ENCODE data around the gene HSPA1B. TPM values are rescaled to one million over a fixed set of nuclear protein-coding genes. Genes with fewer than 3 reads are reported as not detected.

Gene HSPA1B
- polyA plus RNA-seq, 3 donors = 119 to 167 (median 142) TPM

DNA sequence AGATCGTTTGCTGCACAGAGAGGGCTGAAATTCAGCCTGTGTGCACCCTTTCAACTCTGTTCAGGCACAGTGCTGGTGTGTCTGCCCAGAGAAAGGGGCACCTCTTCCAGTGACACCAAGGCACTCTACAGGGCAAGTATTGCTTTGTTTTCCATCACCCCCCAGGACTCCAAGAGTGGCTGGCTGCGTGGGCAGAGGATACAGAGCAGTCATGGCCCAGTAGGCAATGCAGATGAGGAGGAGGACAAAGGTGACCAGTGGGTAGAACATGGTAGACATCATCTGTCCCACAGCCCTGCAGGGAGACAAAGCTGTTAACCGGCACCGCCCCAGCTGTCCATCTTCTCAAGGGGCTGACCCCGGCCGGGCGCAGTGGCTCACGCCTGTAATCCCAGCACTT, 41.8 kb downstream of the HSPA1B start:
- DNase-seq (ENCODE audit: extremely low read depth in 1 of 11, low read depth in 9 of 11, low spot score in 4 of 11) = no peak

DNA sequence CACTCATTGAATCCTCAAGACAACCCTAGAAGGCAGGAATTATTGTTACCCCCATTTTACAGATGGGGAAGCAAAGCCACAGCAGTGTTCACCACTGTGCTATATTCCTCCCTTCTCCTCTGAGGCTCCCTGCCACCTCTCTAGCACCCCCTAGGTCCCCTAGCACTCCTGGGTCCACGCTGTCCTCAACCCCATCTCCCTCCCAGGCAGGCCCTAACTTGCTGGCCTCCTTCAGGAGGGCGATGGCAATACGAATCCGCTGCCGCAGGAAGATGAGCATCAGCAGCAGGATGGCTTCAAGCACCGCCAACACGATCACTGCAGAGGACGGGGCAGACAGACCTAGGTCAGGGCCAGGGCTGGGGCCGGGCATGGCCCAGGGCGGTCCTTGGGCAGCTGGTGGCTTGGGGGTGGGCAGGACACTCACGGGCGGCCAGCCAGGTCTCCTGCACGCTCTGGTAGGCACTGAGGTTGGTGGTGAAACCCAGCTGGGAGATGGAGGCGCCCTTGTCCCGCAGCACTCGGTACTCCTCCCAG, 42.9 kb downstream of the HSPA1B start:
- DNase-seq (ENCODE audit: extremely low read depth in 1 of 11, low read depth in 9 of 11, low spot score in 4 of 11) = no peak

- DNase-seq (ENCODE audit: extremely low read depth in 1 of 11, low read depth in 9 of 11, low spot score in 4 of 11) = no peak
Measured at GRCh38 chr6:31871046-31871659, 43.6 kb downstream of the HSPA1B start.

- DNase-seq (ENCODE audit: extremely low read depth in 1 of 11, low read depth in 9 of 11, low spot score in 4 of 11) = no peak
Measured at GRCh38 chr6:31874084-31874670, 46.6 kb downstream of the HSPA1B start.

- DNase-seq (ENCODE audit: extremely low read depth in 1 of 11, low read depth in 9 of 11, low spot score in 4 of 11) = no peak
Measured at GRCh38 chr6:31874836-31875572, 47.5 kb downstream of the HSPA1B start.

DNA sequence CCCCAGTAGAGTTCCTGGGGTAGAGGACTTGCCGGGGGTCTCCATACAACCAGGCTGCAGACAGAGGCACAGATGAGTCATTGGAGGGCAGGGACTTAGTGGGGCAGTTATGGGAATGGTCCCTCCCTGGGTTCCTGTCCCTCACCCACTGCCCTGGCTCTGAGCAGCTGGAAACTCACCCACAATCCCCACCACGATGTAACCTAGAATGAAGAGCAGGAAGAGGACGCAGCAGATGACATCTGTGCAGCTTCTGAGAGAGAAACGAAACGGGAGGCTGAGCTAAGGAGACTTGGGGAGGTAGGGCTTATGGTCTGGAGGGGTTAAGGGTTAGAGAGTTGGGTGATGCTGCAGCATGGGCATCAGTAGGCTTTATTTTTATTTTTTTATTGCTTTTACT, 48.3 kb downstream of the HSPA1B start:
- no peak for DNase-seq (ENCODE audit: extremely low read depth in 1 of 11, low read depth in 9 of 11, low spot score in 4 of 11)

DNA sequence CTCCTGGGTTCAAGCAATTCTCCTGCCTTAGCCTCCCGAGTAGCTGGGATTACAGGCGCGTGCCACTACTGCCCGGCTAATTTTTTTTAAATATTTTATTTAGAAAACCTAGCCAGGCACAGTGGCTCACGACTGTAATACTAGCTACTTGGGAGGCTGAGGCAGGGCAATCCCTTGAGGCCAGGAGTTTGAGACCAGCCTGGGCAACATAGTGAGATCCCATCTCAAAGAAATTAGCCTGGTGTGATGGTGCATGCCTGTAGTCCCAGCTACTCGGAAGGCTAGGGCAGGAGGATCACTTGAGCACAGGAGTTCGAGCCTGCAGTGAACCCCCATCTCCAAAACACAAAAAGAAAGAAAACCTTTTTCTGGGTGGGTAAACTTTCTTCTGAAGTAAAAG, 48.8 kb downstream of the HSPA1B start:
- no peak for DNase-seq (ENCODE audit: extremely low read depth in 1 of 11, low read depth in 9 of 11, low spot score in 4 of 11)

GRCh38 chr6:31877125-31877650, 49.6 kb downstream of the HSPA1B start:
- DNase-seq (ENCODE audit: extremely low read depth in 1 of 11, low read depth in 9 of 11, low spot score in 4 of 11) = no peak

DNA sequence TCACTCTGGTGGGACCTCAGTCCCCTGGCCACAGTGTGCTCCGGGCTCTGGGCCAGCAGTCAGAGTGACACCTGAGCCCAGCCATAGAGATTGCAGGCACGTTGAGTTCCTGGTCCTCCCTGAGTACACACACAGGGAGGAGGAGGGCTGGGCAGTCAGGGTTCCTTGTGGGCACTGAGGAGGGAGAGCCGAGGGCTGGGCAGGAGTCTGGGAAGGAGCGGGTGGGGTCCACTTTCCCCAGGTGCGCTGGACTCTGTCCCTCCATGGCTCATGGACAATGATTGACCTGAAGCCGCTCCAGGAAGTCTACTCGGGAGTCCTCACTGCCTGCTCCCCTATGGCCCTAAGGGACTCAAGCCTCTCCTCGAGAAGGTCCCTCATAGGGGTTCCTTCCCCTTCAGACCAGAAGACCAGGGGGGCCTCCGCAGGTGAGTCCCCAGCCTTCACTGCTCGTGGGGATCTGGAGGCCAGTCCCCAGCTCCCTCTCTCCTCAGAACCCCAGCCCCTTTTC, 50.2 kb downstream of the HSPA1B start:
- no peak for DNase-seq (ENCODE audit: extremely low read depth in 1 of 11, low read depth in 9 of 11, low spot score in 4 of 11)

DNA sequence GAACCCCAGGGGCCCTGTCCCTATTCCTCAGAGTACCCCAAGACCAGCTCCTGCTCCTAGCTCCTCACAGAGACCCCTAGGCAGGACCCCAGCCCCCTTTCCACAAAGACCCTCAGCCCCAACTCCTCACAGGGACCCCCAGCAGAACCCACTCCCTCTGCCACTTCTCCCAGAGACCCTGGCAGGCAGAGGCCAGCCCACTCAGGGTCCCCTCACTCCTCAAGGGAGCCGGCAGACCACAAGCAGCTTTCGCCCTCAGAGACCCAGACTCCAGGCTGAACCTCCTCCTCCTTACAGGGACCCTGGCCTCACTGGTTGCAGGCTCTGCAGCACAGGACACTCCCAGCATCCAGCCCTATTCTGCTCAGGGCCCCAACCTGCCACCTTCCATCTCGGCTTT, 50.7 kb downstream of the HSPA1B start:
- no peak for DNase-seq (ENCODE audit: extremely low read depth in 1 of 11, low read depth in 9 of 11, low spot score in 4 of 11)

DNA sequence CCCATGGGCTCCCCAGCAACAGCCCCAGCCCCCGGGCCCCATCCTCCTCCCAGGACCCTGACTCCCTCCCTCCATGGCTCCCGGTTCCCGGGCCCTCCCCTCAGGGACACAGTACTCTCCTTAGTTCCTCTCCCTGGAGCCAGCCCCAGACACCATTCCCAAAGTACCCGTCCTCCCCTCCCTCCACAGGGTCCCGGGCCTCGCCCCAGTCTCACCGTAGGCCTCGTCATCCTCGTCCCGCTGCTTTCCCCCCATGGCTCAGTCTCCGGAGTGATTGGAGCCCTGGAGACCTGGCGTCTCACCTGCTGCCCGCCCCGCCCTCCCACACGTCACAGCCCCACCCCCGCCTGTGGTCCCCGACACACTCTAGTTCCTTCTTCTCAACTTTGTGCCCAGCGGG, 51.2 kb downstream of the HSPA1B start, which contains the start of gene SLC44A4:
SLC44A4 (minus strand) TSS at position 272 of the 400 bp plus-strand sequence; CDS start at position 255, 17 bp downstream.
- no peak for DNase-seq (ENCODE audit: extremely low read depth in 1 of 11, low read depth in 9 of 11, low spot score in 4 of 11)

GRCh38 chr6:31879143-31879542, 51.6 kb downstream of the HSPA1B start:
- DNase-seq (ENCODE audit: extremely low read depth in 1 of 11, low read depth in 9 of 11, low spot score in 4 of 11) = no peak

Other genes with a start within 250 kb of the HSPA1B start
- 1 to 10 TPM in 2 of 3 donors, under 1 TPM in 1; 0.53 to 2.3 (median 2.2) TPM for gene LTB, start 245.3 kb upstream of the HSPA1B start, polyA plus RNA-seq (ENCODE audit: insufficient read length in 3 of 3)
- 1 to 10 TPM; 4.4 to 6.5 (median 6.3) TPM for gene LST1, start 241.5 kb upstream of the HSPA1B start, polyA plus RNA-seq (ENCODE audit: insufficient read length in 3 of 3)
- gene NCR3, start 234.7 kb upstream of the HSPA1B start, polyA plus RNA-seq (ENCODE audit: insufficient read length in 3 of 3) = under 1 TPM in 2 of 3 donors, not detected in 1; 0.19 TPM
- gene AIF1, start 212.5 kb upstream of the HSPA1B start, polyA plus RNA-seq (ENCODE audit: insufficient read length in 3 of 3) = 10 to 100 TPM; 63.3 to 80.6 (median 78.2) TPM
- gene PRRC2A, start 207.0 kb upstream of the HSPA1B start, polyA plus RNA-seq (ENCODE audit: insufficient read length in 3 of 3) = 100 to 1,000 TPM; 161 to 211 (median 207) TPM
- gene BAG6, start 175.1 kb upstream of the HSPA1B start, polyA plus RNA-seq (ENCODE audit: insufficient read length in 3 of 3) = 100 to 1,000 TPM; 243 to 263 (median 257) TPM
- 100 to 1,000 TPM; 105 to 114 (median 110) TPM for gene APOM, start 171.8 kb upstream of the HSPA1B start, polyA plus RNA-seq (ENCODE audit: insufficient read length in 3 of 3)
- 10 to 100 TPM; 17.3 to 22.9 (median 18.4) TPM for gene C6orf47, start 167.0 kb upstream of the HSPA1B start, polyA plus RNA-seq (ENCODE audit: insufficient read length in 3 of 3)
- 10 to 100 TPM; 28.1 to 33.1 (median 29.9) TPM for gene GPANK1, start 162.7 kb upstream of the HSPA1B start, polyA plus RNA-seq (ENCODE audit: insufficient read length in 3 of 3)
- gene CSNK2B, start 161.7 kb upstream of the HSPA1B start, polyA plus RNA-seq (ENCODE audit: insufficient read length in 3 of 3) = 100 to 1,000 TPM; 232 to 252 (median 246) TPM
- 10 to 100 TPM; 22.8 to 30.6 (median 25.3) TPM for gene LY6G5B, start 157.8 kb upstream of the HSPA1B start, polyA plus RNA-seq (ENCODE audit: insufficient read length in 3 of 3)
- 1 to 10 TPM; 2.4 to 3.5 (median 3.4) TPM for gene LY6G5C, start 146.7 kb upstream of the HSPA1B start, polyA plus RNA-seq (ENCODE audit: insufficient read length in 3 of 3)
- gene ABHD16A, start 124.4 kb upstream of the HSPA1B start, polyA plus RNA-seq (ENCODE audit: insufficient read length in 3 of 3) = 10 to 100 TPM; 52.4 to 70.9 (median 61.6) TPM
- gene LY6G6F, start 120.9 kb upstream of the HSPA1B start, polyA plus RNA-seq (ENCODE audit: insufficient read length in 3 of 3) = 1 to 10 TPM in 1 of 3 donors, under 1 TPM in 2; 0.44 to 1.2 (median 0.73) TPM
- gene LY6G6D, start 112.4 kb upstream of the HSPA1B start, polyA plus RNA-seq (ENCODE audit: insufficient read length in 3 of 3) = under 1 TPM in 1 of 3 donors, not detected in 2; 0.20 TPM
- under 1 TPM in 2 of 3 donors, not detected in 1; 0.26 to 0.41 TPM for gene LY6G6C, start 106.0 kb upstream of the HSPA1B start, polyA plus RNA-seq (ENCODE audit: insufficient read length in 3 of 3)
- 1 to 10 TPM; 1.6 TPM for gene MPIG6B, start 104.4 kb upstream of the HSPA1B start, polyA plus RNA-seq (ENCODE audit: insufficient read length in 3 of 3)
- 100 to 1,000 TPM; 152 to 237 (median 188) TPM for gene DDAH2, start 98.4 kb upstream of the HSPA1B start, polyA plus RNA-seq (ENCODE audit: insufficient read length in 3 of 3)
- gene CLIC1, start 91.2 kb upstream of the HSPA1B start, polyA plus RNA-seq (ENCODE audit: insufficient read length in 3 of 3) = 100 to 1,000 TPM; 268 to 296 (median 292) TPM
- gene MSH5, start 87.7 kb upstream of the HSPA1B start, polyA plus RNA-seq (ENCODE audit: insufficient read length in 3 of 3) = 10 to 100 TPM; 21.4 to 59.0 (median 22.1) TPM
- 10 to 100 TPM in 2 of 3 donors, 1 to 10 TPM in 1; 6.8 to 17.2 (median 10.0) TPM for gene SAPCD1, start 65.1 kb upstream of the HSPA1B start, polyA plus RNA-seq (ENCODE audit: insufficient read length in 3 of 3)
- 10 to 100 TPM in 1 of 3 donors, 1 to 10 TPM in 2; 7.3 to 13.9 (median 8.5) TPM for gene VWA7, start 50.4 kb upstream of the HSPA1B start, polyA plus RNA-seq (ENCODE audit: insufficient read length in 3 of 3)
- 10 to 100 TPM; 58.7 to 72.2 (median 61.2) TPM for gene VARS1, start 32.0 kb upstream of the HSPA1B start, polyA plus RNA-seq (ENCODE audit: insufficient read length in 3 of 3)
- 10 to 100 TPM; 72.1 to 90.4 (median 82.4) TPM for gene LSM2, start 20.8 kb upstream of the HSPA1B start, polyA plus RNA-seq (ENCODE audit: insufficient read length in 3 of 3)
- gene HSPA1L, start 12.5 kb upstream of the HSPA1B start, polyA plus RNA-seq (ENCODE audit: insufficient read length in 3 of 3) = 1 to 10 TPM; 3.3 to 5.0 (median 4.0) TPM
- 100 to 1,000 TPM in 2 of 3 donors, 10 to 100 TPM in 1; 84.4 to 121 (median 116) TPM for gene HSPA1A, start 12.2 kb upstream of the HSPA1B start, polyA plus RNA-seq (ENCODE audit: insufficient read length in 3 of 3)
- gene NEU1, start 35.1 kb downstream of the HSPA1B start, polyA plus RNA-seq (ENCODE audit: insufficient read length in 3 of 3) = 10 to 100 TPM; 74.6 to 79.3 (median 78.1) TPM
- 10 to 100 TPM; 40.7 to 82.8 (median 51.9) TPM for gene SLC44A4, start 51.3 kb downstream of the HSPA1B start, polyA plus RNA-seq (ENCODE audit: insufficient read length in 3 of 3)
- gene EHMT2, start 70.0 kb downstream of the HSPA1B start, polyA plus RNA-seq (ENCODE audit: insufficient read length in 3 of 3) = 10 to 100 TPM; 74.6 to 98.4 (median 83.9) TPM
- gene ZBTB12, start 74.3 kb downstream of the HSPA1B start, polyA plus RNA-seq (ENCODE audit: insufficient read length in 3 of 3) = 10 to 100 TPM; 23.4 to 35.5 (median 23.6) TPM
- 1 to 10 TPM; 3.0 to 4.2 (median 4.0) TPM for gene C2, start 100.0 kb downstream of the HSPA1B start, polyA plus RNA-seq (ENCODE audit: insufficient read length in 3 of 3)
- 1 to 10 TPM; 5.2 to 8.7 (median 6.6) TPM for gene CFB, start 118.4 kb downstream of the HSPA1B start, polyA plus RNA-seq (ENCODE audit: insufficient read length in 3 of 3)
- gene NELFE, start 131.2 kb downstream of the HSPA1B start, polyA plus RNA-seq (ENCODE audit: insufficient read length in 3 of 3) = 100 to 1,000 TPM in 1 of 3 donors, 10 to 100 TPM in 2; 89.5 to 103 (median 91.3) TPM
- 10 to 100 TPM; 42.3 to 49.0 (median 47.7) TPM for gene SKIC2, start 131.4 kb downstream of the HSPA1B start, polyA plus RNA-seq (ENCODE audit: insufficient read length in 3 of 3)
- 10 to 100 TPM; 22.1 to 32.3 (median 31.7) TPM for gene DXO, start 144.4 kb downstream of the HSPA1B start, polyA plus RNA-seq (ENCODE audit: insufficient read length in 3 of 3)
- gene C4A, start 154.3 kb downstream of the HSPA1B start, polyA plus RNA-seq (ENCODE audit: insufficient read length in 3 of 3) = 10 to 100 TPM; 15.7 to 22.4 (median 22.4) TPM
- gene C4B, start 187.1 kb downstream of the HSPA1B start, polyA plus RNA-seq (ENCODE audit: insufficient read length in 3 of 3) = 10 to 100 TPM; 17.4 to 23.3 (median 22.1) TPM
- gene CYP21A2, start 210.7 kb downstream of the HSPA1B start, polyA plus RNA-seq (ENCODE audit: insufficient read length in 3 of 3) = 1 to 10 TPM in 1 of 3 donors, under 1 TPM in 2; 0.24 to 1.0 (median 0.29) TPM

All from renal cortex interstitium (tissue), 11 donors.